CD14-positive monocyte (primary cell): ENCODE results near the gene NECAB3. TPM values are rescaled to one million over a fixed set of nuclear protein-coding genes. Genes with fewer than 3 reads are reported as not detected.

Experiments
- DNase-seq, 3 donors: peaks; one replicate each; pipeline ENCODE4 v3.0.0-alpha.2; 2011 to 2022
- H2AFZ ChIP-seq: 2 replicates; pipeline ENCODE4 v1.6.0; 2012; ENCODE audit warnings: mild to moderate bottlenecking, low read depth, low read length, inconsistent platforms; ENCODE audit not compliant: insufficient read depth, poor library complexity, severe bottlenecking
- H3K27ac ChIP-seq, 2 donors: 1 replicate in 1 of 2; 2 replicates in 1 of 2; pipeline ENCODE4 v1.5.1; 2012 to 2013; ENCODE audit warnings: low read length in 2 of 2, control low read depth in 1 of 2, inconsistent platforms in 1 of 2, low read depth in 1 of 2, mild to moderate bottlenecking in 1 of 2
- H3K27me3 ChIP-seq, 2 donors: one replicate each; pipeline versions ENCODE4 v1.6.0 to v1.6.1; 2011 to 2013; ENCODE audit warnings: low read length in 2 of 2; ENCODE audit not compliant: control insufficient read depth in 2 of 2, insufficient read depth in 2 of 2
- H3K36me3 ChIP-seq, 2 donors: replicated peaks in 1 of 2; 1 replicate in 1 of 2; 2 replicates in 1 of 2; pipeline versions ENCODE4 v1.5.1 to v1.6.1; 2012 to 2013; ENCODE audit warnings: low read length in 2 of 2, control low read depth in 1 of 2, inconsistent platforms in 1 of 2, mild to moderate bottlenecking in 1 of 2; ENCODE audit not compliant: insufficient read depth in 2 of 2, control insufficient read depth in 1 of 2
- H3K4me1 ChIP-seq, 2 donors: 1 replicate in 1 of 2; 2 replicates in 1 of 2; pipeline versions ENCODE4 v1.5.1 to v1.6.1; 2012 to 2013; ENCODE audit warnings: low read length in 2 of 2, control low read depth in 1 of 2, inconsistent platforms in 1 of 2, mild to moderate bottlenecking in 1 of 2, moderate library complexity in 1 of 2; ENCODE audit not compliant: insufficient read depth in 2 of 2, control insufficient read depth in 1 of 2
- H3K4me2 ChIP-seq: replicated peaks from 2 replicates; pipeline ENCODE3; 2012; ENCODE audit warnings: low read length, moderate library complexity, mild to moderate bottlenecking; ENCODE audit not compliant: poor library complexity, severe bottlenecking; ENCODE audit errors: extremely low read depth
- H3K4me3 ChIP-seq, 3 experiments: fragments of 200-600 bp in 1 of 3; sonication (generic) in 1 of 3; replicated peaks in 1 of 3; 1 replicate in 2 of 3; 2 replicates in 1 of 3; pipeline ENCODE4 v1.5.1; 2011 to 2013; ENCODE audit warnings: low read length in 3 of 3, mild to moderate bottlenecking in 3 of 3, control low read depth in 2 of 3, low read depth in 2 of 3, inconsistent platforms in 1 of 3, moderate library complexity in 1 of 3
- H3K79me2 ChIP-seq: 2 replicates; pipeline ENCODE4 v1.6.0; 2012; ENCODE audit warnings: mild to moderate bottlenecking, control low read depth, inconsistent platforms, low read length, moderate library complexity; ENCODE audit not compliant: insufficient read depth
- H3K9ac ChIP-seq: 2 replicates; pipeline ENCODE4 v1.6.0; 2017; ENCODE audit warnings: low read length, mild to moderate bottlenecking; ENCODE audit not compliant: insufficient read depth, poor library complexity, severe bottlenecking
- H3K9me3 ChIP-seq, 2 donors: replicated peaks in 1 of 2; 1 replicate in 1 of 2; 2 replicates in 1 of 2; pipeline versions ENCODE4 v1.5.1 to v1.6.1; 2012 to 2013; ENCODE audit warnings: low read length in 2 of 2, control low read depth in 1 of 2; ENCODE audit not compliant: control insufficient read depth in 1 of 2, insufficient read depth in 1 of 2
- H4K20me1 ChIP-seq: 2 replicates; pipeline ENCODE4 v1.6.0; 2012; ENCODE audit warnings: mild to moderate bottlenecking, low read length, control low read depth, moderate library complexity; ENCODE audit not compliant: insufficient read depth
- H3K27ac Mint-ChIP-seq, 7 donors: one replicate each; pipeline ENCODE4 v1.8.0; 2020; ENCODE audit warnings: mild to moderate bottlenecking in 7 of 7, mixed read lengths in 7 of 7, moderate library complexity in 6 of 7, inconsistent platforms in 2 of 7
- H3K27me3 Mint-ChIP-seq, 3 donors: one replicate each; pipeline ENCODE4 v1.8.0; 2021 to 2022; ENCODE audit warnings: low read depth in 3 of 3, mild to moderate bottlenecking in 3 of 3, mixed read lengths in 3 of 3, moderate library complexity in 3 of 3, inconsistent platforms in 1 of 3
- H3K36me3 Mint-ChIP-seq, 2 donors: one replicate each; pipeline ENCODE4 v1.8.0; 2020; ENCODE audit warnings: mixed read lengths in 2 of 2, inconsistent platforms in 1 of 2, mild to moderate bottlenecking in 1 of 2
- H3K4me1 Mint-ChIP-seq: one replicate; pipeline ENCODE4 v1.8.0; 2020; ENCODE audit warnings: mild to moderate bottlenecking, mixed read lengths
- H3K4me3 Mint-ChIP-seq, 2 donors: one replicate each; pipeline ENCODE4 v1.8.0; 2020; ENCODE audit warnings: mild to moderate bottlenecking in 2 of 2, mixed read lengths in 2 of 2, moderate library complexity in 1 of 2
- H3K9me3 Mint-ChIP-seq, 7 donors: one replicate each; pipeline ENCODE4 v1.8.0; 2020 to 2022; ENCODE audit warnings: mixed read lengths in 7 of 7, mild to moderate bottlenecking in 6 of 7, moderate library complexity in 6 of 7, inconsistent platforms in 2 of 7
- WGBS: methylation state at CpG from one replicate; pipeline ENCODE4 v1.1.5; 2013; ENCODE audit warnings: missing lambda C conversion rate; ENCODE audit not compliant: insufficient coverage; 5-methylcytosine and 5-hydroxymethylcytosine counted together
- intact Hi-C, 2 donors: fragments of 100-400 bp; cut with micrococcal nuclease; formaldehyde crosslinking; loops; one replicate each; pipeline versions ENCODE4 v1.15.0 to v1.15.1; 2023
- polyA plus RNA-seq, 3 donors: library from polyadenylated mRNA; depleted of rRNA in 1 of 3; unstranded in 2 of 3; stranded (reverse) in 1 of 3; fragments of 300-500 nt in 2 of 3; fragments of >200 nt in 1 of 3; fragmentation: Illumina TruSeq in 2 of 3; gene quantifications; 1 replicate in 2 of 3; 2 replicates in 1 of 3; pipeline ENCODE4 v1.2.3, GENCODE V29; 2012 to 2021
- TF ChIP-seq, protein P1 (sequence below): fragments of 200-600 bp; IDR thresholded peaks from one replicate; pipeline ENCODE4 v1.8.0; 2022; ENCODE audit warnings: antibody characterized with exemption, mild to moderate bottlenecking

NECAB3 gene
- polyA plus RNA-seq, 3 donors: 1.3 to 12.8 (median 1.8) TPM

DNA sequence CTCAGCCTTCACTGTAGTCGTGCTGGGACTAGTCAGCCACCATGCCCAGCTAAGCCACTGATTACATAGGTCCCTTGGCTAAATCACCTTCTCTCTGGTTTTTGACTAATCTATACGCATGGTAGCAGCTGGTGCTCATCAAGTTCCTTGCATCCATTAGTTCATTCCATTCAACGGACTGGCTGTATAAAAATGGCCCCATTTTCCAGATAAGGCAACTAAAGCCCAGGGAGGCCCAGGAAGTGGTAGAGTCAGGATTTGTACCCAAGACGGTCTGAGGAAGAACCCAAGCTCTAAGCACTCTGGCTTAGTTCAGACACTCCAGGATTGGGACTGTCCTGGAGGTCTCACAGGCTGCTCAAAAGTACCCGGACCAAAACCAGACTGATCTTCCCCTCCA, 7.1 kb upstream of the NECAB3 start:
- Mint-ChIP-seq H3K4me3 (no peak overlapping the region), H3K36me3 (peaks cover 6 to 20% of the 10 kb centered on the region in 2 donors), H3K27me3 (peaks cover 0 to 2% (median 0%) of the 10 kb centered on the region in 3 donors), H3K27ac (peak overlapping the region in 3 of 7 donors; percentile 35 to 56 (median 51)), H3K9me3 (no peaks in the 10 kb centered on the region), H3K4me1 (peaks cover 17% of the 10 kb centered on the region)
- intact Hi-C loops: loop anchor here in 1 of 2 donors (10.0 kb wide), 1 partner anchor 54 kb away; the partner anchor contains the start of gene ZNF341
- TF ChIP-seq, protein P1, sequence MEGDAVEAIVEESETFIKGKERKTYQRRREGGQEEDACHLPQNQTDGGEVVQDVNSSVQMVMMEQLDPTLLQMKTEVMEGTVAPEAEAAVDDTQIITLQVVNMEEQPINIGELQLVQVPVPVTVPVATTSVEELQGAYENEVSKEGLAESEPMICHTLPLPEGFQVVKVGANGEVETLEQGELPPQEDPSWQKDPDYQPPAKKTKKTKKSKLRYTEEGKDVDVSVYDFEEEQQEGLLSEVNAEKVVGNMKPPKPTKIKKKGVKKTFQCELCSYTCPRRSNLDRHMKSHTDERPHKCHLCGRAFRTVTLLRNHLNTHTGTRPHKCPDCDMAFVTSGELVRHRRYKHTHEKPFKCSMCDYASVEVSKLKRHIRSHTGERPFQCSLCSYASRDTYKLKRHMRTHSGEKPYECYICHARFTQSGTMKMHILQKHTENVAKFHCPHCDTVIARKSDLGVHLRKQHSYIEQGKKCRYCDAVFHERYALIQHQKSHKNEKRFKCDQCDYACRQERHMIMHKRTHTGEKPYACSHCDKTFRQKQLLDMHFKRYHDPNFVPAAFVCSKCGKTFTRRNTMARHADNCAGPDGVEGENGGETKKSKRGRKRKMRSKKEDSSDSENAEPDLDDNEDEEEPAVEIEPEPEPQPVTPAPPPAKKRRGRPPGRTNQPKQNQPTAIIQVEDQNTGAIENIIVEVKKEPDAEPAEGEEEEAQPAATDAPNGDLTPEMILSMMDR: no peak
- Histone ChIP-seq H3K4me3 (no peak overlapping the region), H4K20me1 (no peaks in the 10 kb centered on the region), H3K36me3 (no peaks in the 10 kb centered on the region), H3K9ac (no peak overlapping the region), H3K9me3 (no peaks in the 10 kb centered on the region), H3K4me2 (no peak overlapping the region), H3K27ac (no peak overlapping the region), H2AFZ (no peak overlapping the region), H3K79me2 (peaks cover 50% of the 10 kb centered on the region), H3K4me1 (peaks cover 12 to 19% of the 10 kb centered on the region in 2 donors), H3K27me3 (no peaks in the 10 kb centered on the region)
- 93% methylated on average over 5 of the region's 5 CpGs for WGBS
- no peak for DNase-seq

DNA sequence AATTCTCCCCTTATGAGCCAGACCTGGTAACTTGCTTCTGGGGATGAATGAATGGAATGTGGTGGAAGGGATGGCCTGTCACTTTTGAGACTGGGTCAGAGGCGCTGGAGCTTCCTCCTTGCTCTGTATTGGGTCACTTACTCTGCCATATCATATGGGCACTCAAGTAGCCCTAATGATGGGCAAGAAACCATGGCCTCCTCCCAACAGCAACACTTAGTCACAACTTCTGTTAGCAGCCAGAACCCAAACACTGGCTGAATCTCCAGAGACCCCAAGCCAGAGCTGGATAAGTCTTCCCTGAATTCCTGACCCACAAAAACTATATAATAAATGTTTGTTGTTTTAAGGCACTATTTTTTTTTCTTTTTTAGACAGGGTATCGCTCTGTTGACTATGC, 6.5 kb upstream of the NECAB3 start:
- Histone ChIP-seq H3K79me2 (peaks cover 50% of the 10 kb centered on the region), H3K36me3 (no peaks in the 10 kb centered on the region), H4K20me1 (no peaks in the 10 kb centered on the region), H3K27me3 (no peaks in the 10 kb centered on the region), H3K27ac (no peak overlapping the region), H3K4me3 (no peak overlapping the region), H3K9ac (no peak overlapping the region), H2AFZ (no peak overlapping the region), H3K9me3 (no peaks in the 10 kb centered on the region), H3K4me1 (peaks cover 12 to 17% of the 10 kb centered on the region in 2 donors), H3K4me2 (no peak overlapping the region)
- no CpG with 5 or more reads among the region's 2 CpGs for WGBS
- no peak for DNase-seq
- Mint-ChIP-seq H3K4me3 (no peak overlapping the region), H3K4me1 (peaks cover 17% of the 10 kb centered on the region), H3K27ac (peak overlapping the region in 1 of 7 donors; percentile 50), H3K9me3 (no peaks in the 10 kb centered on the region), H3K27me3 (peaks cover 0 to 2% (median 0%) of the 10 kb centered on the region in 3 donors), H3K36me3 (peaks cover 6 to 23% of the 10 kb centered on the region in 2 donors)
- intact Hi-C loops: loop anchor here in 1 of 2 donors (10.0 kb wide), 1 partner anchor 54 kb away; the partner anchor contains the start of gene ZNF341
- TF ChIP-seq, protein P1: no peak
